Osteocyte (in vitro differentiated cells): ENCODE measurements around the gene KLF6. TPM values are rescaled to one million over a fixed set of nuclear protein-coding genes. Genes with fewer than 3 reads are reported as not detected.
A peak's percentile ranks its signal among the peaks of the same experiment; 100 is the strongest.

Source experiments
- DNase-seq: peaks from one replicate; pipeline ENCODE4 v3.0.0; 2021; ENCODE audit warnings: mixed read lengths; ENCODE audit not compliant: unreplicated experiment; ENCODE audit errors: extremely low spot score
- H3K27ac Mint-ChIP-seq: one replicate; pipeline ENCODE4 v1.8.0; 2021; ENCODE audit warnings: mild to moderate bottlenecking, mixed read lengths; ENCODE audit not compliant: unreplicated experiment
- H3K27me3 Mint-ChIP-seq: one replicate; pipeline ENCODE4 v1.8.0; 2021; ENCODE audit warnings: mixed read lengths; ENCODE audit not compliant: unreplicated experiment
- H3K36me3 Mint-ChIP-seq: one replicate; pipeline ENCODE4 v1.8.0; 2021; ENCODE audit warnings: mixed read lengths; ENCODE audit not compliant: unreplicated experiment
- H3K4me1 Mint-ChIP-seq: one replicate; pipeline ENCODE4 v1.8.0; 2021; ENCODE audit warnings: mixed read lengths; ENCODE audit not compliant: unreplicated experiment
- H3K4me3 Mint-ChIP-seq: one replicate; pipeline ENCODE4 v1.8.0; 2021; ENCODE audit warnings: mild to moderate bottlenecking, moderate library complexity, mixed read lengths; ENCODE audit not compliant: unreplicated experiment
- H3K9me3 Mint-ChIP-seq: one replicate; pipeline ENCODE4 v1.8.0; 2021; ENCODE audit warnings: mixed read lengths; ENCODE audit not compliant: unreplicated experiment
- long read RNA-seq: library from polyadenylated mRNA; unstranded; transcript quantifications from one replicate; pipeline ENCODE4 v2.0.0, GENCODE V29; 2021
- total RNA-seq: library from RNA; stranded (reverse); gene quantifications from 2 replicates; pipeline ENCODE4 v1.2.1, GENCODE V29; 2021
- TF ChIP-seq, protein P1 (sequence below): fragments of 200-600 bp; sonication (generic); IDR thresholded peaks from 2 replicates; pipeline ENCODE4 v1.5.0; 2021; ENCODE audit warnings: antibody characterized with exemption, mild to moderate bottlenecking, moderate library complexity

KLF6 gene
- 263 and 341 TPM in 2 replicates for total RNA-seq
- long read RNA-seq, full-length matches to known transcripts, result 404 of 538 reads
- long read RNA-seq, partial matches to known transcripts, result 18 of 538 reads
- long read RNA-seq, other reads (novel, unspliced or antisense), result 116 of 538 reads

DNA sequence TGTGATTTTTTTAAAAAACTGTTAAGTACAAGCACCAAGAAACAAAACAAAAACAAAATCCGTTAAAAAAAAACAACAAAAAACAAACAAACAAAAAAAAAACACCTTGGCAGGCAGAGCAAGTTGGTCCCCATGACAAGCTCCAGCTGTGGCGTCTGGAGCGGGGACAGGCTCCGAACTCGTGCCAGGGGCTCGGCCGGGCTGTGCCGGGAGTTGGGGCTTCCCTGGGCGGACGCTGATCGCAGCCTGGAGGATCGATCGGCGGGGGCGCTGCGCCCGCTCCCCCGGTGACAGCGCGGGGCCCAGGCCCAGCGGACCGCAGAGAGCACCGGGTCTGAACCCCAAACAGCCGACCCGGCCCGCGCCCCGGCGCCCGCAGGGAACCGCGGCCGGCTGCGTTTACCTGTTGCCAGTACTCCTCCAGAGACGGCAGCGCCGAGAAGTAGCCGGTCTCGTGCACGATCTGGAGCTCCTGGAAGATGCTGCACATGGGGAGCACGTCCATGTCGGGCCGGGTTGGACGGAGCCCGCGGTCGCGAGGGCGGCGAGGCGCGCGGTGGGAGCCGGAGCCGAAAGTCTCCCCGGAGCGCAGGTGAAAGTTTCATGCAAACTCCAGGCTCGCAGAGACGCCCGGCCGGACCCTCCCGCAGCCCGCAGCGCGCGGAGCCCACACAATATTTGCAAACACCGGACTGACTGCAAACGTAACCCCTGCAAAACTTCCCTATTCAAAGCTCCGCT, at the start of gene KLF6:
Gene KLF6, minus strand, starts transcription at position 700 of the 741 bp plus-strand sequence. Its CDS starts 195 bp downstream, at position 505.
- Mint-ChIP-seq H3K36me3 (peaks cover 49% of the 10 kb centered on the region), H3K9me3 (peaks cover 2% of the 10 kb centered on the region), H3K27ac (peak within 1 kb of the TSS; percentile 99), H3K4me3 (peak within 1 kb of the TSS; percentile 97), H3K4me1 (peaks cover 41% of the 10 kb centered on the region), H3K27me3 (no peaks in the 10 kb centered on the region)
- DNase-seq, result peak; percentile 90
- TF ChIP-seq, protein P1, sequence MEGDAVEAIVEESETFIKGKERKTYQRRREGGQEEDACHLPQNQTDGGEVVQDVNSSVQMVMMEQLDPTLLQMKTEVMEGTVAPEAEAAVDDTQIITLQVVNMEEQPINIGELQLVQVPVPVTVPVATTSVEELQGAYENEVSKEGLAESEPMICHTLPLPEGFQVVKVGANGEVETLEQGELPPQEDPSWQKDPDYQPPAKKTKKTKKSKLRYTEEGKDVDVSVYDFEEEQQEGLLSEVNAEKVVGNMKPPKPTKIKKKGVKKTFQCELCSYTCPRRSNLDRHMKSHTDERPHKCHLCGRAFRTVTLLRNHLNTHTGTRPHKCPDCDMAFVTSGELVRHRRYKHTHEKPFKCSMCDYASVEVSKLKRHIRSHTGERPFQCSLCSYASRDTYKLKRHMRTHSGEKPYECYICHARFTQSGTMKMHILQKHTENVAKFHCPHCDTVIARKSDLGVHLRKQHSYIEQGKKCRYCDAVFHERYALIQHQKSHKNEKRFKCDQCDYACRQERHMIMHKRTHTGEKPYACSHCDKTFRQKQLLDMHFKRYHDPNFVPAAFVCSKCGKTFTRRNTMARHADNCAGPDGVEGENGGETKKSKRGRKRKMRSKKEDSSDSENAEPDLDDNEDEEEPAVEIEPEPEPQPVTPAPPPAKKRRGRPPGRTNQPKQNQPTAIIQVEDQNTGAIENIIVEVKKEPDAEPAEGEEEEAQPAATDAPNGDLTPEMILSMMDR, result peak; percentile 22

GRCh38 chr10:3834404-3834803, 49.4 kb upstream of the KLF6 start:
- TF ChIP-seq, protein P1, result no peak
- Mint-ChIP-seq H3K27ac (no peak overlapping the region), H3K36me3 (no peaks in the 10 kb centered on the region), H3K4me1 (peaks cover 28% of the 10 kb centered on the region), H3K27me3 (no peaks in the 10 kb centered on the region), H3K9me3 (no peaks in the 10 kb centered on the region), H3K4me3 (no peak overlapping the region)
- no peak for DNase-seq

- TF ChIP-seq, protein P1, result no peak
- no peak for DNase-seq
- Mint-ChIP-seq H3K4me1 (peaks cover 41% of the 10 kb centered on the region), H3K36me3 (no peaks in the 10 kb centered on the region), H3K27ac (no peak overlapping the region), H3K9me3 (no peaks in the 10 kb centered on the region), H3K4me3 (no peak overlapping the region), H3K27me3 (no peaks in the 10 kb centered on the region)
Observed at GRCh38 chr10:3833046-3833445, 48.0 kb upstream of the KLF6 start.

GRCh38 chr10:3832022-3832786, 47.2 kb upstream of the KLF6 start:
- Mint-ChIP-seq H3K36me3 (no peaks in the 10 kb centered on the region), H3K4me3 (no peak overlapping the region), H3K9me3 (no peaks in the 10 kb centered on the region), H3K4me1 (peaks cover 46% of the 10 kb centered on the region), H3K27me3 (no peaks in the 10 kb centered on the region), H3K27ac (no peak overlapping the region)
- DNase-seq, result no peak
- TF ChIP-seq, protein P1, result no peak

- H3K36me3 Mint-ChIP-seq, result no peaks in the 10 kb centered on the region
- H3K27ac Mint-ChIP-seq, result no peak overlapping the region
- no peak for DNase-seq
- H3K27me3 Mint-ChIP-seq, result no peaks in the 10 kb centered on the region
- H3K4me1 Mint-ChIP-seq, result peaks cover 48% of the 10 kb centered on the region
- TF ChIP-seq, protein P1, result no peak
- H3K9me3 Mint-ChIP-seq, result no peaks in the 10 kb centered on the region
- H3K4me3 Mint-ChIP-seq, result no peak overlapping the region
Observed at GRCh38 chr10:3831608-3832007, 46.6 kb upstream of the KLF6 start.
